Activated T-cell treated with anti-CD3 and anti-CD28 coated beads for 4 hours (primary cell): ENCODE measurements around the gene ENSA.
"Not testable (repeated sequence)": the region's sequence is repeated elsewhere in the genome, so short reads cannot be mapped to it uniquely, and the experiment has no call there.

ENCODE experiments used
- DNase-seq: peaks from one replicate; pipeline ENCODE4 v3.0.0-alpha.2; 2020

The ENSA gene

GRCh38 chr1:150579945-150580642 lies 49.3 kb downstream of the ENSA start:
- DNase-seq = no peak

DNA sequence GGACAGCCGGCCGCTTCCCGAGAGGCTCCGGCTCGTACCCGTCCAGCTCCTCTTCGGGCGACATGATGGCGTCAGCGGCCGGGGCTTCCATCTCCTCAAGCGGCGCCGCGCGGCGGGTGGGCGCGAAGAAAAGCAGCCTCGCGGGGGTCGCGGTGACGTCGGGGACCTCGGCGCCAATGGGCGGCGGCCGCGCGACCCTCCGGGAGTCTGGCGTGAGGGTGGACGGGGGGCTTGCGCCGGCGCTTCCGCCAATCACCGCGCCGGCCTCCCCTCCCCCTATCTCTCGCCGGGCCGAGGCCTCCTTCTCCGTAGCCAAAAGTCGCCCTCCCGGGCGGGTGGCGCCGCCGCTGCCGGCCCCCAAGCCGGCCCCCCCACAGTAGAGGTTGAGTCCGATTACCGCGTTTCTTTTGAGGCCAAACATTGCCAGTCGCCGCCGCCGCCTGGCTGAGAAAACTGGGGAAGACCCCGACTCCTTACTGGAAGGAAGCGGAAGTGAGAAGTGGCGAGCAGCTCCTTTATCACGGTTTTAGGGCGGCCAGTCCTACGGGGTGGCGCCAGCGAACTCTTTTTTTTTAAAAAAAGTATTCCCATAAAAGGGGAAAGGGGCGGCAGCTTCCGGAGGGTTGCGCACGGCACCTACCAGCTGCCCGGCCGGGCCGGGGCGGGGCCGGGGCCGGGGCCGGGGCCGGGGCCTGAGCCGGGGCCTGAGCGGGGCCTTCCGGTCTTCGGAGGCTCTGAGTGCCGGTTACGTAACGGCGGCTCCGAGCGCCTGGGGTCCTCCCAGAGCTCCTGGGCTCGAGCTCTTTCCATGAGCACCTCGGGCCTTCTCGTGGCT lies 50.1 kb downstream of the ENSA start, which contains the start of gene MCL1:
MCL1 (minus strand) TSS at position 501 of the 835 bp plus-strand sequence; CDS start at position 421, 80 bp downstream.
- DNase-seq = peak; percentile 73

GRCh38 chr1:150578272-150579109 lies 50.9 kb downstream of the ENSA start:
- no peak for DNase-seq

DNA sequence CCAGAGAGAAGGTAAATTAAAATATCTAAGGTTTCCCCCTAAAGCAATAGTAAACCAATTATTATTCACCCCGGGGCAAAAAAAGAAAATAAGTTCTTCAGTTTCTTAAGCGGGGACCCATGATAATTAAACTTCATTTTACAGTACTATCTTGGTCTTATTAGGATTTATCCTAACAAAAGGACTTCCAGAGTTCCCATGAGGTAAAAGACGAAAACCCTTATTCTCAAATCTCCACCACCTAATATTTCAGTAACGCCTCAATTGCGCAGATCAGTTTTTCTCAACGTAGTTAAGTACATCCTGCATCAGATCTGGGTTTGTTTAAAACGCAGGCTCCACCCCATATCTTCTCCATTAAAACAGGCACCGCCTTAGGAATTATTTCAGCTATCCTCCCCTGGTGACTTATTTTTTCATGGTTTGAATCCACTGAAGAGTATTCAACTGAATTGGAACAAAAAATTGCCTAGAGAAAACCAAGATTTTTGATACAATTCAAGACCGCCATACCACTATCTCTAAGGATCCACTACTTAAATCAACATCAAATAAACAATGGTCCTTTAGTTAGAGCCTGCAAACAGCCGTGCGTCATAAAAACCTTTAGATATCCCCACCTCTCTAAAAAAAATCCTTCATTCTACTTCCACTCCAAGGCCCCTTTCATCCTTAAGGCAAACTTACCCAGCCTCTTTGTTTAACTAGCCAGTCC lies 51.7 kb downstream of the ENSA start:
- DNase-seq = no peak

DNA sequence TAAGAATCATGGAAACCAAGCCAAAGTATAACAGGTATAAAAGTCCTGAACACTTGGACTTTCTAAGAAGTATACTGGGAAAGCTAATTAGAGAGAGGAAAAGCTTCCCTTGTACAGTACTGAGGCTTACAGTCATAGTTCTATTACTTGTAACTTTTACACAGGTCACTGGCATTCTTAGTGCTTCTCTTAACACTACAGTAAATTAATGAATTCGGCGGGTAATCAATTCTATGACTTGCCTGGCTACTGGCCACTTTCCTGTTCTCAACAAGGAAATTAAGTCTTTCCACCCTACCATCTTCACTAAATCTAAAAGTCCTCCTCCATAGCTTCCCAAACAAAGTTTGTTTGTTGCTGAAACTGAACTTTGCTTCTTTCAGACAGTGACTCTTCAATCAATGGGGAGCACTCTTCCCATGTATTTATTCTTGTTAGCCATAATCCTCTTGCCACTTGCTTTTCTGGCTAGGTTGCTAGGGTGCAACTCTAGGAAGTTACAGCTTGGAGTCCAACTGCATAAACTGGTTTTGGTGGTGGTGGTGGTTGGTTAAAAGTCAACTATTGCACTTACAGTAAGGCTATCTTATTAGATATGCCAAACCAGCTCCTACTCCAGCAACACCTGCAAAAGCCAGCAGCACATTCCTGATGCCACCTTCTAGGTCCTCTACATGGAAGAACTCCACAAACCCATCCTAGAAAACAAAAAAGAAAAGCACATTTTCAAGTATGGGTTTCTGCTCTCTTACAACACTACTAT lies 52.4 kb downstream of the ENSA start:
- no peak for DNase-seq

- DNase-seq = no peak
These were observed 53.1 kb downstream of the ENSA start for GRCh38 chr1:150576367-150576711.

DNA sequence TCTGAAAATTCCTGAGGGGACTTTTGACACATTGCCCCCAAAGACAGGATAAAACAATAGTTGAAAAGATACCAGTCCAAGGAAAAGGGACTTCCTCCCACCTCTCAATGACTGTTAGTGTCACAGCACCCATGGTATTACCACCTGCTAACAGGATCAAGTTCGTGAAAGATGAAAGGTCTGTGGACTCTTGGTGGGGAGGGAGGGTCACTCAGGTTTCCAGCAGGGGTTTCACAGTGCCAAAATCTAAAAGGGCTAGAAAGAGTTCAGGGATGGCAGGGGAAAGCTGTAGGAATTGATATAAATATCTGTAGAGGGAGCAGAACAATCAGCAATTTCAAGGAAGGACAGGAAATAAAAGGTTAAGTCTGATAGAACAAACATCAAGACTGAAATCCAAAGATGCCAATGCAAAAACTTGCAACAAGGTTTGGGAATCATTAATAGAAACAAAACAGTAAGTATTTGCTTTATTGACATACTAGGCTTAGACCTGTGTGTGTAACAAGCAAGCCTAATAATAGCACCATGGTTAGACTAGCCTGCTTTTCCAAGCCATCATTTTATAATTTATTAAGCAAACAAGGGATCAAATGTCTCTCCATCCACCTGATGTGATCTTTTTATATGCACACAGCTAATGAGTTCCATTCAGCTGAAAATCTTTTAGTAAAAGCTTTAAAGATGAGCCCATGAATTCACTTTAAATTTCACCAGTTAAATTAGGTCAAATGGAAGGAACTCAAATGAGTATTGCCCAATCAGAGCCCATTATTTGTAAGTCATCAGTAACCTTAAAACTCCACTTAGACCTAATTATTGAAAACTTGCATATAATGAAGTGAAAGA lies 53.7 kb downstream of the ENSA start:
- DNase-seq = no peak

DNA sequence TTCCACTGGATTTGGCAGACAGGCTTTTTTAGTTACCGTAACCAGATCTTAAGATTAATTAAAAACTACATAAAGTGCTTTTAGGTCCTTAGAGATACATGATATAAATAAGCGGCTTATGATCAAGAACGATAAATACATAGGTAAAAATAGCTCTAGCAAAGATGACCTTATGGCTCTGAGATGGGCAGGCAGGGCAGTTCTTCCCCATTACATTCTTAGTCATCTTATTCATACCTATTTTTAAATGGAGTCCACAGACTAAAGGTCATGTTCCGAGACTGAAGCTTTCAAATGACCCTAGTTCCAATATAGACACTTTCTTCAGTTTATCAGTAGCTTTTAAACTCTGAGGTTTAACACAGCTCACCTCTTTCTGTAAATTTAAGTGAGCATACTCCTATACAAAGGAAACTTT lies 54.3 kb downstream of the ENSA start:
- DNase-seq = no peak

DNA sequence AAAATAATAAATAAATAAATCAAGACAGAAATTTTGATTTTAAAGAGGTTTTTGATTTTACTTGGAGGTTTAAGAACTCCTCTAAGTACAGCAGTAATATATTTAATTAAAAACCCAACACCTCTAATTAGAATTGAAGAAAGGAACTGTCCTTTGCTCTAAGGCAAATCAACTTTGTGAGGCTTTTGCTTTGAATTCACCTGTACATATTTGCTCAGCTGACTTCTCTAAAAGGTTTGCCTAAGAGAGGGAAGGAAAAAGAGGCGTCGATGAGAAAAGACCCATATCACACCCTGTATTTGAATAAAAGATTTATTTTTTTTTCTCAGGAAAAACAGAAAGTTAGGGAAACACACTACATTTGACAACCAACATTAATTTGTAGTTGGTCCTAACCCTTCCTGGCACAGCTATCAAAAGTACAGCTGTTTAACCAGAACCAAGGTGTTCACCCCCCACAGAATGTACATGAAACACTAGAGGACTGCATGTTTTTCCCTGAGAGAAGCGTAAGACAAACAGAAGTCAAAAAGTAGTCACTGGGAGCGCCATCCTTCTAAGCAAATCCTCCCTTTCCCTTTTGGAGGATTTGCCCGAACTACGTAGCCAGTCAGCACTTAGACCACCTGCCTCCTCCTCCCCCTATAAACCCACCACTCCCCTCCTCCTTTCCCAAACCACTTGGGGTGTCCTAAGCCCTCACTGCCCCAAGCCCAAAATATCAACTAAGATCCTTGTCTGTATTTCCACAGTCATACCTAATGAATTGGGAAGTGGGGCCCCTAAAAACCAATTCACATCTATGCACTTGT lies 54.9 kb downstream of the ENSA start:
- DNase-seq = no peak

DNA sequence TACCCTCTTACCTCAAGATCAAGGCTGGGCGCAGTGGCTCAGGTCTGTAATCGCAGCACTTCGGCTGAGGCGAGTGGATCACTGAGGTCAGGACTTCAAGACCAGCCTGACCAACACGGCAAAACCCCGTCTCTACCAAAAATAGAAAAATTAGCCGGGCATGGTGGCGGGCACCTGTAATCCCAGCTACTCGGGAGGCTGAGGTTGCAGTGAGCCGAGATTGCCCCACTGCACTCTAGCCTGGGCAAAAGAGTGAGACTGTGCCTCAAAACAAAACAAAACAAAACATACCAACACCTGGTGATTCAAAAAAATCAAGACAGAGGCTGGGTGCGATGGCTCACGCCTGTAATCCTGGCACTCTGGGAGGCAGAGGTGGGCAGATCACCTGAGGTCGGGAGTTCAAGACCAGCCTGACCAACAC lies 55.8 kb downstream of the ENSA start:
- not testable (repeated sequence) for DNase-seq

DNA sequence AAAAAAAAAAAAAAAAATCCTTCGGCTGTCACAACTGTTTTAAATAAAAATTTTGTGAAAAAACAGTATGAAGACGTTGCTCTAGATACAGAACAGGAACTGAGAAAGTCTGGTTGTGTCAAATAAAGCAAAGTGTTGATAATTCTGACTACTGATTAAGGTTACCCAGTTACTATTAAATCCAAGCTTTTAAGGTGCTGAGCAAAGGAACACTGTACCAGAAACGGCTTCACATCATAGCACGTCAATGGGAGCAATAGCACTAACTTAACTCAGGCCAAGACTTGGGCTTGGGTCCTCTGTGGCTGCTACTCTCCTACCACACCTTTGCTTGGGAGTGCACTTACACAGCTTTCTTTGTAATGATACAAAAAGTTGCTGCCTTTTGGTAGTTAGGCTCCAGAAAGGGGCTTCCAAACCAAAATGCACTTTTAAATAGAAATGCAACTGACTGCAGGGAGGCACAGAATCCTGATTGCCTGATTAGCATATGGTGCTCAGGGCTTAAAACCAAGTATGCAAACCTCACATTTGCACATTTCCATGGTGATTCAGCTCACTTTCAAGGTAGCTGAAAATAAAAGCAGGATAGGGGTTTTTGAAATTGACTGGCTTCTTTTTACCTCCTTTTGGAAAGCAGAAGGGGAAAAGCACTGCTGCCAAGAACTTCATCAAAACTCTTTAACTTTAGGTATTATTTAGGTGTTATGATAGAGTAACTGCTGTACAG lies 56.3 kb downstream of the ENSA start:
- DNase-seq = no peak
